Gastroesophageal sphincter (tissue), 3 donors: ENCODE measurements around the gene MED27.

Experiments used
- POLR2A ChIP-seq, 2 donors: fragments of 450-650 bp; IDR thresholded peaks; one replicate each; pipeline ENCODE4 v1.6.1; 2017; ENCODE audit warnings: antibody characterized with exemption in 2 of 2, mild to moderate bottlenecking in 2 of 2, moderate library complexity in 1 of 2
- TF ChIP-seq, protein P1 (sequence below), 4 experiments: fragments of 200-600 bp in 2 of 4; fragments of 450-650 bp in 2 of 4; sonication (generic) in 1 of 4; IDR thresholded peaks; one replicate each; pipeline ENCODE4 v1.5.1; 2017 to 2019; ENCODE audit warnings: antibody characterized with exemption in 4 of 4, mild to moderate bottlenecking in 2 of 4, moderate library complexity in 2 of 4

DNA sequence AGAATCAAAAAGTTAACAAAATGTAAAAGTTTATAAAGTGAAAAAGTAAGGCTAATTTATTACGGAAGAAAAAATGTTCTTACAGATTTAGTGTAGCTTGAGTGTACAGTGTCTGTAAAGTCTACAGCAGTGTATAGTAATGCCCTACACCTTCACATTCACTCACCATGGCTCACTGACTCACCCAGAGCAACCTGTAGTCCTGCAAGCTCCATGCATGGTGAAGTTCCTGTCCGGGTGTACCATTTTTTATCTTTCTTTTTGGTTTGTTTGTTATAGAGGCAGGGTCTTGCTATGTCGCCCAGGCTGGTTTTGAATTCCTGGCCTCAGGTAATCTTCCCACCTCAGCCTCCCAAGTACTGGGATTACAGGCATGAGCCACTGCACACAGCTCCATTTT, 93.6 kb downstream of the MED27 start:
- TF ChIP-seq, protein P1, sequence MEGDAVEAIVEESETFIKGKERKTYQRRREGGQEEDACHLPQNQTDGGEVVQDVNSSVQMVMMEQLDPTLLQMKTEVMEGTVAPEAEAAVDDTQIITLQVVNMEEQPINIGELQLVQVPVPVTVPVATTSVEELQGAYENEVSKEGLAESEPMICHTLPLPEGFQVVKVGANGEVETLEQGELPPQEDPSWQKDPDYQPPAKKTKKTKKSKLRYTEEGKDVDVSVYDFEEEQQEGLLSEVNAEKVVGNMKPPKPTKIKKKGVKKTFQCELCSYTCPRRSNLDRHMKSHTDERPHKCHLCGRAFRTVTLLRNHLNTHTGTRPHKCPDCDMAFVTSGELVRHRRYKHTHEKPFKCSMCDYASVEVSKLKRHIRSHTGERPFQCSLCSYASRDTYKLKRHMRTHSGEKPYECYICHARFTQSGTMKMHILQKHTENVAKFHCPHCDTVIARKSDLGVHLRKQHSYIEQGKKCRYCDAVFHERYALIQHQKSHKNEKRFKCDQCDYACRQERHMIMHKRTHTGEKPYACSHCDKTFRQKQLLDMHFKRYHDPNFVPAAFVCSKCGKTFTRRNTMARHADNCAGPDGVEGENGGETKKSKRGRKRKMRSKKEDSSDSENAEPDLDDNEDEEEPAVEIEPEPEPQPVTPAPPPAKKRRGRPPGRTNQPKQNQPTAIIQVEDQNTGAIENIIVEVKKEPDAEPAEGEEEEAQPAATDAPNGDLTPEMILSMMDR (IDR thresholded peaks at IDR 0.05) = no peak
- no peak for TF ChIP-seq POLR2A (IDR thresholded peaks at IDR 0.05)
